Fibroblast of skin of left biceps (primary cell): ENCODE measurements around the gene CDH23.

Experiments used
- DNase-seq, 2 experiments: peaks; one replicate each; pipeline ENCODE4 v3.0.0-alpha.2; 2013; ENCODE audit warnings: low read depth in 2 of 2

Gene CDH23

DNA sequence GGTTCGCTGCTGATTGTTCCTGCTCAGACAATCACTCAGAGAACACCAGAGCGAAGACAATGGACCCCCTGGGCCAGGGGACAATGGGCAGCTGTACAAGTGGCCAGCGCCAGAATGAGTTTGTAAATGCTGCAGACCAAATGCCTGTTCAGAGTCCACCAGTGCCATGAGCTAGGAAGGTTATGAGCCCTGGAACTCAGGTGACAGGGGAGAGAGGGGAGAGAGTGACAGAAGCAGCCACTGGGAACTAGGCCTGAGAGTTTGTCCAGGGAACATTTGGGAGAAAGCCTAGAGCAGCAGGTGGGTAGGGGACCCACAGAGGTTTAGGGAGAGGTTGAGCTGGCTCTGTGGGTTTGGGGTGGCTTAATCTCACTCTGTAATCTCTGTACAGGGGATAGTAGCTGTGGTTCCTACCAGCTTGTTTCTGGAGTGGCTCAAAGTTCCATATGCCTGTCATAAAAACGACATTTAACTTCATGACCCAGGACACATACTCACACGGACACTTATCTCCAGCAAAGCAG lies 262.5 kb downstream of the CDH23 start:
- no peak for DNase-seq

DNA sequence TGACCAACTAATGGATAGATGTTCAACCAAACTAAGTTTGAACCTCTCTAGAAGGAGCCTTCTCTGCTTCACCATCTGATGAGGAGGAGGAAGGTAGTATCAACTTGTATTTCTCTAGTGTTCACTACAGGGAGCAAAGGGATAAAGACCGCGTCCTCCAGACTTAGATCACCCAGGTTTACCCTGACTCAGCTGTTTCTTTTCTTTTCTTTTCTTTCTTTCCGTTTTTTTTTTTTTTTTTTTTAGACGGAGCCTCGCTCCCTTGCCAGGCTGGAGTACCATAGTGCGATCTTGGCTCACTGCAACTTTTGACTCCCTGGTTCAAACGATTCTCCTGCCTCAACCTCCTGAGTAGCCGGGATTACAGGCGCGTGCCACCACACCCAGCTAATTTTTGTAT lies 263.0 kb downstream of the CDH23 start:
- no peak for DNase-seq

DNA sequence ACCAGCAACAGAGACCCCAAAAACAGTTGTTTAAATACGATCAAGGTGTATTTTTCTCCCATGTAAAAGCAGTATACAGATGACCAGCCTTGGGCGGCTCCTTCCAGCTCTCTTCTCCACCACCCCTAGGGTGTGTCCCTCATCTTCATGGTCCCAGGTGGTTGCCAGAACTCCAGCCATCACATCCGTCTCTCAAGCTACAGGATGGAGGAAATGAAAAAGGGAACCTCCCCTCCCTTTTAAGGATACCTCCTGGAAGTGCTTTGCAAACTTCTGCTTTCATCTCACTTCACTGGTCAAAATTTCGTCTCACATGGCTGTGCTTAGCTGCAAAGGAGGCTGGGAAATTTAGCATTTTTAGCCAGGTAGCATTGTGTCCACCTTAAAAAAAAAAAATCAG lies 263.6 kb downstream of the CDH23 start:
- DNase-seq: no peak

DNA sequence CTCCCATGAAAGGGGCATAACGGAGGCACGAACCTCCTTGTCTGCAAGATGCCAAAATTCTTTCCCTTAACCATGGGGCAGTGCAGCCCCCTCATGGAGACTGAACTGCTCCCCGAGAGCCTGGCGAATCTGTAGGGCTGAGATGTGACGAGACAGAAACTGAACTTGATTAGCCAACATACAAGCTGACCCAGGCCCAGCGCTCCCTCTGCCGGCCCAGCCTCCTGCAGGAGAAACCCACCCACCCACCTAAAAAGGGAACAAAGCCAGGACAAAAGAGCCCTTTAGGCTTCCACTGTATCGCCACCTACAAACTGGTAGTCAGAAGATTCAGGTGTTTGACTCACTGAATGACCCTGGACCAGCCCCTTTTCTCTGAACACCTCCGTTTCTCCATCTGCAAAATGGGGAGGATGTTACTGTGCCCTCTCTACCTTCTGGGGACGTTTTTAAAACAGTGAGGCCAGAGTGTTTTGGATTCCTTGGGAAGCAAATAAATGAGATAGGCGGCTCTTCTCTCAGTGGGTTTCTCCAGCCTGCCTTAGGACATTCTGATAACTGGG lies 264.4 kb downstream of the CDH23 start:
- DNase-seq: no peak

DNA sequence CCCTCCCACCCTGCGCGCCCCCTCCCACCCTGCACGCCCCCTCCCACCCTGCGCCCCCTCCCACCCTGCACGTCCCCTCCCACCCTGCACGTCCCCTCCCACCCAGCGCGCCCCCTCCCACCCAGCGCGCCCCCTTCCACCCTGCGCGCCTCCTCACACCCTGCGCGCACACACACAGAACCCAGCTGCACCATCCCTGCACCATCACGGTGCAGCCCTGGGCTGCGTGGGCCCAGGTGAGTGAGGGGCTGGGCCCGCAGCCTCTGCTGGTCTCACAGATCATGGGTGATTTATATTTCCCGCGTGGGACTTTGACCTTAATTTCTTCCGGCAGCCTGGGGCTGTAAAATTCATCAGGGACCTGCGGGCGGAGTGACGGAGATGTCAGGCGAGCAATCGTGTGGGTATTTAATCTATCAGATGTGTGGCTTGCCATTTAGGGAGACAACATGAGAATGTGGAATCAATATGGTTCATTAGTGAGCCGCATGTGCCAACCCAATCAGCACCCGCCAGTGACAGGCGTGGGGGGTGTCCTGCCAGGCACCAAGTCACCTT lies 265.1 kb downstream of the CDH23 start:
- DNase-seq: no peak

DNA sequence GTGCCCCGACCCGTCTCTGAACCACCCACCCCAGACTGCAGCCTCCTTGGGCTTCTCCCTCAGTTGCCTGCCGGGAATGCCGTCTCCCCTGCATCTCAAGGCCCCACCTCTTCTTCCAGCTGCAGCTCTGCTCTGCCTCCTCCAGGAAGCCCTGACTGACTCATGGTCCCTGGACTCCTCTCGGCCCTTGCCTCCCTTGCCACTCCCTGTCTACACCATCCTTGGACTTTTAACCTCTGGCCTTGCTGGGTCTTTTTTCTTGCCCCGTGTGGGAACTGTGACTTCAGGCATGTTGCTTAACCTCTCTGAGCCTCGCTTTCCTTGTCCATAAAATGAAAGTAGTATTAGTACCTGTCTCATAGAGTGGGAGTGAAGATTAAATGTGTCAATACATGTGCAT lies 266.6 kb downstream of the CDH23 start:
- no peak for DNase-seq

DNA sequence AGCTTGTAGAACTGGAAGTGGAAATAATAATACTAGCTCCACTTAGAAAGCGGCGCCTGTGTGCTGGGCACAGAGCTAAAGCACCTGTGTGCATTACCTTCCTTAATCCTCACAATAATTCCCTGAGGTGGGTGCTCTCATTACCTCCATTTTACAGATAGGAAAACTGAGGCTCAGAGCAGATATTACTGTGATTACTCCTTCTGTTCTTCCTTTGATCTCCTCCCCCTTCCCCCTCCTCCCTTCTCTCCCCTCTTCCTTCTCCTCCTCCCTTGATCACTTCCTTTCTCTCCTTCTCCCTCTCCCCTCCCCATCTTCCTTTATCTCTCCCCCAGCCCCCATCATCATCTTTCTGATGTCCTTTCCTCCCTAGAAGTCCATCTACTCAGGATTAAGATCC lies 267.9 kb downstream of the CDH23 start:
- DNase-seq: no peak

DNA sequence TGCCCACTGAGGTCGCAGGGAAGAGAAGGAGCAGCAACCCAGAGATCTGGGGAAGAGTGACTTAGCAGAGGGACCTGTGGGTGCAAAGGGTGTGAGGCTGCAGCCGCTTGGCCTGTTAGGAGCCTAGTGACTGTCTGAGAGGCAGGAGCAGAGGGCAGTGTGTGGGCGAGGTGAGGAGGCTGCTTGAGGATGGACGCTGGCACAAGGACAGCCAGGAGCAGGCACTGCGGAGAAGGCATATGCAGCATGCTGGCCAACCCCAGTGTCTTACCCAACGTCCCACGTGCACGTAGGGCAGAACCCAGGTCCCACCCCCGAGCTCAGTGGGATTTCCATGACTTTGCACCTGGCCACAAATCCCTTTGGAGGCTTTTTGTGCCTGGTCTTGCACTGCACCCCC lies 268.7 kb downstream of the CDH23 start:
- DNase-seq: no peak

DNA sequence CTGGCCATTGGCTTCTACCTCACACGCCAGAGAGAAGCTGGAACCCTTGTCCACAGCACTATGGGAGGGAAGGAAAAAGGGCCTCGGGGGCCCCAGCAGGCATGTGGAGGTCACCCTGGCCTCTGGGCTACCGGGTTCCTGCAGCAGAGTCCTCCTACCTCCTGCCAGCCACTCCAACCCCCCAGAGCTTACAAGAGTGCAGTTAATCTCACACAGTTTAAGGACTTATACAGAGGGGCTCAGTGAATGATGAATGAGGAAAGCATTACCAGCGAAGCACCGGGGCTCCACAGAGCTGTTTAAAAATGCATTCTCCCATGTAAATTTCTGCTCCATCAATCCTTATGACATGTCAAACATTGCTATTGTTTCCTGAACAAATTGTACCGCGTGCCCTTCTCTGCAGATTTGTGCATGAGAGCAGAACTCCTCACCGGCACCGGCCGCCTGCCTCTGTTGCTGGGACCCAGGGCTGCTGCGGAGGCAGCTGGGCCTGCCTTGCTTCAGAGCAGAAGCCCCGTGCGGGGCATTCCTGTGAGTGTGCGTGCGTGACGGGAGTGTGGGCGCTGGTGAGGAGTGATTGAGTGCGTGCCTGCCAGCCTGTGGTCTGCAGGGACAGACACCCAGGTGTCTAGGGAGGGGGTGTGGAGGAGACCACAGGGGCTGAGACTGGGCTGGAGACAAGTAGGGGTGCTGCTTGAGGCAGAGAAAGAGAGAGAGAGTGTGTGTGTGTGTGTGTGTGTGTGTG lies 270.1 kb downstream of the CDH23 start:
- DNase-seq: no peak

DNA sequence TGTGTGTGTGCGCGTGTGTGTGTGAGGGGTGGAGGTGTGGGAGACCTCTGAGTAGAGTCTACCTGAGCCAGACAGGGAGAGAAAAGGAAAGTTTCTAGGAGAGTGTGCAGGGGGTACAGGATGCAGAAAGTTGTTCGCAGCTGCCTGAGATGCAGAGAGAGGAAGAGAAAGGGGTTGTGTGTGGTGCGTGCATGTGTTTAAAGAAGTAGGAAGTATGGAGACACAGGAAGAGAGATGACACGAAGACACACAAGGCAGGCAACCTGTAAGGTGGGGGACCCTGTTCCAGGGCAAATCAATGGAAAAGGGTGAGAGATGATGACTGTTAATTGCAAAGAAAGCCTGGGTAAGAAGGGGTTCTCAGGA lies 270.6 kb downstream of the CDH23 start:
- DNase-seq: no peak

DNA sequence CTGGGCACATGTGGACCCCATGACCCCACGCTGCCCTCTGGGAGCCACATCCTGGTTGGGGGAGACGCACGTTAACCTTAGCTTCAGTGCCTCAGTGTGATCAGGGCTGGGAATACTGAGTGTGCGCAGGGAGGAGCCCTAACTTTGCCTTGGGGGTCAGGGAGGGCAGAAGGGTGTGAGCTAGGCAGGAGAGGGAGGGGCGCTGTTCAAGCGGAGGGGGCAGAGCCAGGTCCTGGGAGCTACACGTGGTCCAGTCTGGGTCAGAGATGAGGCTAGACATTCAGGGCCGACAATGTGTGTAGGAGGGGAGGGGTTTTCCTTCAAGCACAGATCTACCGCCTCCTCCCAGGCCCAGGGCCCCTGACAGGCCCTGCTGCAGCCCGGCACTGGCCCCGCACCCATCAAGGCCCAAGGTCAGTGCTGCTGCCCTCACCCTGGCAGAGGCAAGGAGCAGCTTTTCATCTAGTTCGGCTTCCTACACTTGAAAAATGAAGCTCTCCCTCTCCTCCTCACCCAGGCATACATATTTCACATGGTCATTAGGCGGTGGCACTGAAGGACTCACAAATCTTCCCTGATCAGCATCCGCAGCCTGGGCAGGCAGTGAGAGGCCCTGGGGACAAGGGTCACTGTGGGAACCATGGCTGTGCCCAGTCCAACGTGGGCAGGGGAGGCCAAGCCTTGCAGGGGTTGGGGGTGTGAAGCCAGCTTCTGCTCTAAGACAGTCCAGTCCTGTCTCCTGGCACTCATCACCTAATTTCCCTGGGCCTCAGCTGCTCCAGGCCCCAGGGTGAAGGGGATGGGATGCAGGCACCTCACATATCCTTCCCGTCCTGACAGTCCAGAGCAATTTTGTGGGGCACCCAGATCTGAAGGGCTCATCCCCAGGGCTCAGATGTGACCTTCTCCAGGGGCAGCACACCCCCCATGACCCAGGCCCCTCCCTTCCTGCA lies 275.6 kb downstream of the CDH23 start:
- DNase-seq: no peak

DNA sequence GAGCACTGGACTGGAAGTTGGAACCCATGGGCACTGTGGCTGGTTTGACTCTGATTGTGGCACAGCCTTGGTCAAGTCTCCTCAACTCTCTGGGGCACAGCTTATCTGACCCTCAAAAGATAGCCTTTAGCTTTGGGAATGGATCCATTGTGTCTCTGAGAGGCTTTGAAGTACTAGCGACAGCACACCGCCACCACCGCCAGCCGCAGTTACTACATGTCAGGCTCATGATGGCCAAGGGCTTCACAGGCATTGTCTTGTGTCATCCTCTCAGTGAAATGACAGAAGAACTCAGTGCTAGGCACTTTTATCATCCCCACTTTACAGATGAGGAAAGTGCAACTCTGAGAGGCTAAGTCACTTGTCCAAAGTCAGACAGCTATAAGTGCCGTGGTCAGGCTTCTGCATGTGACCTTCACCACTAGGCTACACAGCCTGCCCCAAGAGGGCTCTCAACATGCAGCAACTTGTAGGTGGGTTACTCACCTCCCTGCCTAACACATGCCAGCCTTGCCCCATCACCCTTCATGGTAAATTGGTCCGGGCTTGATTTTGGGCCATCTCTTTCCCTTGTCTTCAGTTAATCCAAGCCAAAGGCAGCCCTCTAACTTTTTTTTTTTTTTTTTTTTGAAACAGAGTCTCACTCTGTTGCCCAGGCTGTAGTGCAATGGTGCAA lies 278.7 kb downstream of the CDH23 start:
- DNase-seq: no peak

DNA sequence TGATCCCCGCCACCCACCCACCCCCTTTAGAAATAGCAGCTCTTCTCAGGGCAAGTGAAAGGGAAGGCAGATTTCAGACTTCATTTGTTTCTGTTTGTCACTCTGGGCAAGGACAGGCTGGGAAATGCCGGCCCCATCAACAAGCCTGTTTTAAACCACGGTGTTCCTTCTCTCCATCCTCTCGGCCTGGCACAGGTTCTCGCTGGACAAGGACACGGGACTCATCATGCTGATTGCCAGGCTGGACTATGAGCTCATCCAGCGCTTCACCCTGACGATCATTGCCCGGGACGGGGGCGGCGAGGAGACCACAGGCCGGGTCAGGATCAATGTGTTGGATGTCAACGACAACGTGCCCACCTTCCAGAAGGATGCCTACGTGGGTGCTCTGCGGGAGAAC lies 280.5 kb downstream of the CDH23 start:
- DNase-seq: no peak

DNA sequence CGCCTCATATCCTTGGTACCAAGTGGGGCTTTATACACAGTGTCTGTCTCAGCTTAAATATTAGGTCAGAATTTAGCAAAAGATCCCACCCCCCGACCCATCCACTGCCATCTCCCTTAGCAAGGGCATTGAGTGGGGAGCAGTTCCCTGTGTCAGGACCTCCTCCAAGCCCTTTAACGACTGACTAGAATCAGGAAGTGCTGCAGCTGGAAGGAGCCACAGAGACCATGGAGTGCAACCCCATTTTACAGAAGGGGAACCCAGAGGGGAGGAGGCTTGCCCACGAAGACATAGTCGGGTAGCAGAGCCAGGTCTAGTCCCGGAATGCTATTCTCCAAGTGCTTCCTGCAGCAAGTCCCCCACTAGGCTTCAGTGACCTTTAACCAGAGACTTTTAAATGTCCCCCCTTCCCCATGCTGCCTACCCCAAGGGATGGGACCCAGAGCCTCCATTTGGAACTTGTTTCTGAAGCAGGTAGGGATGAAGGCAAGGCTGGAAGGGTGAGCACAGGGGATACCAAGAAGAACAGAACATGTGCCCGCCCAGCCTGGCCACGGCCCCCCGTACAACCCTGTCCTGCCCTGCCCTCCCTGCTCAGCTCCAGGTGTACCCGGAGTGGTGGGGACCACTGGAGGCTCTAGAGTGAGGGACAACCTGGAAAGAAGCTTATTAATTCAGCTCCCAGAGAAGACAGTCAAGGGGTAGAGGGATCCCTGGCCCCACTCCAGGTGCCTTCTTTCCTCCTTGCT lies 281.5 kb downstream of the CDH23 start:
- DNase-seq: no peak

DNA sequence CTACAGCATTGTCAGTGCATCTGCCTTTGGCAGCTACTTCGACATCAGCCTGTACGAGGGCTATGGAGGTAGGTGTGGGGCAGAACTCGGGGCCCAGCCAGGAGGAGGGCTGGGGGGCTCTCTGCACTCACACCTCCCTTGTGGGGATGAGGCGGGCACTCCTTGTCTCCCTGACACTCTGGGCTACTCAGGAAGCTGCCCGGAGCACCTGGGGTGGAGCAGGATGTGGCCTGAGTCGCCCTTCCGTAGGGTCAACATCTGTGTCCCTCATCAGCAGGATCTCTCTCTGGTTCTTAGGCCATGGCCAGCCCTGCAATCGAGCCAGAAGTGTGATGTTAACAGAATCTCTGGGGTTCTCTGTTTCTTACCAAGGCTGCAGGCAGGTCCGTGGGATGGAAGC lies 282.7 kb downstream of the CDH23 start:
- no peak for DNase-seq

DNA sequence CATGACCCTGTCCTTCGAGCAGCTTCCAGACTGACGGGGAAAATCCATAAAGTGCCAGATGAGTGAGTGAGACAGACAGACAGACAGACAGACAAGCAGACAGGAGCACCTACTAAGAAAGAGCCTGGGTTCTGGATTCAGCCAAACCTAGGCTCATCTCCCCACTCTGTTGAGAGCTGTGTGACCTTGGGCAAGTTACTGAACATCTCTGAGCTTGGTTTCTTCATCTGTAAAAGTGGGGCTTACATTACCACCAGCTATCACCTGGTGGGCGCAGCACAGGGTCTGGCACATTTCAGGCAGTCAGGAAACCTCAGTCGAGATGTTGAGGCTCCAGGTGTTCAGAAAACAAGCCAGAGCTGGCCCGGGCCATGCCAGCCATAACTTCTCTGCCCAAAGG lies 285.3 kb downstream of the CDH23 start:
- no peak for DNase-seq

DNA sequence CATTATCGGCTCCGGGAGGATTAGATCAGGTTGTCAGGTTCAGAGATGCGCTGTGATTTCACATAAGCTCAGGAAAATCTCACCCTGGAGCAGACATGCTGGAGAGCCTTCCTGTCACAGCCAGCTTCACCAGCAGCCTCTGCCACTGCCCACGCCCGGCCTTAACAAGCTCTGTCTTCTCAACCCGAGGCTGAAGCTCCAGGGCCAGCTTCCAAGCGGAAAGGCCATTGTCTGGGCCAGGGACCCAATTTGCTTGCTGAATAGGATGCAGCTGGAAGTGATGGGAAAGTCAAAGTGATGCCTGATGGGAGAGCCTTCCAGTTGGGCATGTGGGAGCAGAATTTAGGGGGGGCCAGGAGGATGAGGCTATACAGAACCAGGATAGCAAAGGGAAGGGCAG lies 286.6 kb downstream of the CDH23 start:
- no peak for DNase-seq

DNA sequence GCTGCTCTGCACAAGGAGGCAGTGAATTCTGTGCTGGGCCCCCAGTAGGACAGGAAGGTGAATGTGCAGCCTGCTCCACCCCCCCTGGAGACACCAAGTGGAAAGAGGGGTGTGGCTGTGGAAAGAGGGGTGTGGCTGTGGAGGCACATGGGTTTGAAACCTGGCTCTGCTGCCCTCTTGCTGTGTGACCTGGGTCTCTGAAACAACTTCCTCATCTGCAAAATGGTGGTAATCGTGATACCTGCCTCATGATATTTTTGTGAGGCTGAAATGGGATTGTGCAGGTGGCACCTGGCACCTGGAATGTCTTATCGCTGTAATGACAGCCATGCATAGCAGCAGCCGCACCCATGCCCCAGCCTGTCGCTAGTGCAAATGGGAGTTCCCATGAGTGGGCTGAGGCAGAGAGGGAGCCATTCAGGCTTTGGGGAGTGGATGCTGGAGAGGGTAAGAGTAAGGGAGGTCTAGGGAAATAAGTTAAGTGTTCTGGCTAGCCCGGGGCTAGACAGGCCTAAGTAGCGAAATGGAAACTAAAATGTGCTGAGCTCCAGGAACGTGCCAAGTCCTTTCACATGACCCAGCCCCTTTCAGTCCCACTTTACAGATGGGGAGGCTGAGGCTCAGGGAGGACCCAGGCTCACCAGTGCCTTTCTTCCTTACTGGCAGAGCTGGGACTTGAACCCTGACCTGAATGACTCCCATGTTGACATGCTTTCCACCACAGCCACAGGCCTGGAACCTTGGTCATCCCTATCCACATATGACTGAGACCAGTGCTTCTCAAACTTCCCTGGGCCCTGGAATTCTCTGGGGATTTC lies 287.8 kb downstream of the CDH23 start:
- DNase-seq: no peak

DNA sequence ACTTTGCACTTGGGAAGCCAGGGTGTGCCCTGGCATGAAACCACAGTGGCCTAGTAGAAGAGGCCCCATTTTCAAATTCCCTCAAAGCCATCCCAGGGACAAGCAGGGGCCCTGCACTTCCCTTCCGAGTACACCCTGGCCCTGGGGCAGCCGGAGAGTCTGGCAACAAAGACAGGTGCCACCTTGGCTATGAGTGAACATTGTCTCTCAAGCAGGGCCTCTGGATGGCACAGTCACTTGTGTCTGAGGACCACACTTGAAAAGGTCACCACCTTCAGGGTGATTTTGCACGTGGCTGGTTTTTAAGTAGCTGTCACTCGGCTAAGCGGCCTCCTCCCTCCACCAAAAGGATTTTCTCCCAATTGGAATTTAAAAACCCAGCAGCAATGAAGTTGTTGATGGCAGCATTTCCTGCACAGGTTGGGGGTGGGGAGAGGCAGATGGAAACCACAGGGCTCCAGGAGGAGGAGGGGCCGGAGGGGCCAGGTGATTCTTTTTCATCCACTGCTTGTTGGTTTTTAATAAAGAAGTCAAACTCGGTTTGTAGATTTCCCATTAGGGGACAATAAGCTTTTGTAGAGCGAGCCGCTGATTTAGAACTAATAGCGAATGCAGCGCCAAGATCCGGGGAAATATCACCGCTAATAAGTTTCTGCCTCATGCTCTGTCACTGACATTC lies 289.0 kb downstream of the CDH23 start:
- DNase-seq: no peak

DNA sequence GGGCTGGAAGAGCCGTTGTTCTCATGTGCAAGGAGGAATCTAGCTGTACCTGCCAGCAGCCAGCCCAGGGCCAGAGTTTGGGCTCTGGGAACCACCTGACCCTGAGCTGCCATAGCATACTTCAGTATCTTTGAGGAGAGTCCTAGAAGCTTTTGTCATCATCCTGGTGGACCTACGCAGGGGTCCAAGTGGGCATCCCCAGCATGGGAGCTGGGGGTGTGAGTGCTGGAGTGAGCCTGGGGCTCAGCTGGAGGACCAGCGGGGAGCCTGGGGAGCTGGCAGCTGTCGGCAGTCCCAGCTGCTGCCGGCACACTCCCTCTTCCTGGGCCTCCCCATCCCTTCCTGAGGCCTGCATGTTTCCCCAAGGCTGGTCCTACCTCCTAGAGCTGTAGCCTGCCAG lies 290.4 kb downstream of the CDH23 start:
- no peak for DNase-seq
